ENCODE measurements around the gene APOBEC4. TPM values are rescaled to one million over a fixed set of nuclear protein-coding genes. Genes with fewer than 3 reads are reported as not detected.

The APOBEC4 gene
- total and polyA plus RNA-seq, 2 of the 8 experiments (the other 6 are each of a cell fraction or from before 2014, with no cell fraction given): not detected

DNA sequence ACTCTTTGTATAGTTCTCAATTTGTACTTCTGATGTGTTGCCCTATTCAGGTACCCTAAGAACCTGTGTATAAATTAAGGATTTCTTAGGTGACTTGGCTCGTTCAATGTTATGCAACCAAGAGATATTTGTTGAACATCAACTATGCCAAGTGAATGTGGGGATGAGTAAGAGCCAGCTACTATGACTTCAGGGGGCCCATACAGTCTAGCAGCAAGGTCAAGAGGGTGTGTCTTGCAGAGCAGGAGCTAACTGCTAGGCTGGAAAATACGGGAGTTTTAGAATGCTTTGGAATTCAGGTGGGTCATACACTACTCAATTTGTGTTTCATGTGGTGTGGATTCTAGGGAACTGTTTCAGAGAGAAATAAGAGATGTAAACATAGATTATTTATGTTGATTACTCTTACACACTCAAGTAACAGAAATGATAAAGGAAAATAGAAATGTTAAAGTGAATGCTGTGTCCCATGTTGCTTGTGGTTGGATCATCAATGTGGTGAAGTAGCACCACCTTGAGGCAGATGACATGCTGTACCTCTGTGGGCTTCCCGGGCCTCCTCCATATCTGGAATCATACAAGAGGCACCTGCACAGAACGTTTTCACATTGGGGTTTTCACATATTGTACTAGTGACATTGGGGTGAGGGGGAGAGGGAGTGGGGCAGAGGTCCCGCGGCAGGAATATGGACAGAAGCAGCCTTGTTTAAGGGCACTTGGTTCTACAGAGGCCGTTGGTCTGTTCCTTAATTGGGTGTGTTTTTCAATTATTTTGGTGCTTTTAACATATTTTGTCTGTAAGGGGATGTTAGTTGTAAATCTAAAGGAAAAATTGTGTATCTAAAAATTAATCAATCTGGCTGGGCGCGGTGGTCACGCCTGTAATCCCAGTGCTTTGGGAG is 30.0 kb downstream of the APOBEC4 start:
- H4K8ac ChIP-seq (ENCODE audit: extremely low read depth, insufficient read depth, low read length): no peak overlapping the region
- H3K4ac ChIP-seq (replicated peaks; ENCODE audit: insufficient read length, low read depth, low read length): no peak overlapping the region
- H2BK120ac ChIP-seq (replicated peaks; ENCODE audit: low read depth, low read length): no peak overlapping the region
- no peaks in the 10 kb centered on the region for H3K23me2 ChIP-seq (ENCODE audit: low read depth, low read length)
- no peaks in the 10 kb centered on the region for H3K27me3 ChIP-seq (replicated peaks in 1 of 4; ENCODE audit: control insufficient read depth in 3 of 4, extremely low read depth in 1 of 4, insufficient read depth in 3 of 4, low read length in 3 of 4)
- H3K56ac ChIP-seq (replicated peaks; ENCODE audit: insufficient read length, low read depth, low read length): no peak overlapping the region
- no peak overlapping the region for H4K5ac ChIP-seq (ENCODE audit: insufficient read length, low read depth, low read length)
- H2BK12ac ChIP-seq (ENCODE audit: low read depth, low read length): no peak overlapping the region
- POLR2A ChIA-PET (ENCODE audit: partially characterized antibody): interaction anchor here (0.6 to 1.1 kb wide), 2 partner anchors 11 to 24 kb away, joined by 3 read pairs; no protein-coding TSS in a partner anchor
- H3K79me2 ChIP-seq (ENCODE audit: control insufficient read depth in 1 of 2, insufficient read depth in 2 of 2, low read length in 2 of 2): no peaks in the 10 kb centered on the region
- H3K4me2 ChIP-seq (ENCODE audit: insufficient read depth in 1 of 2, low read depth in 2 of 2, low read length in 2 of 2): no peak overlapping the region
- H2BK20ac ChIP-seq (ENCODE audit: low read length): no peak overlapping the region
- no peak overlapping the region for H3K9ac ChIP-seq (replicated peaks in 1 of 4; ENCODE audit: extremely low read depth in 1 of 4, low read depth in 3 of 4, low read length in 3 of 4)
- no peak overlapping the region for H3K4me3 ChIP-seq (ENCODE audit: extremely low read depth in 1 of 4, insufficient read depth in 2 of 4, low read depth in 3 of 4, low read length in 4 of 4)
- H3K23ac ChIP-seq (ENCODE audit: insufficient read length): no peak overlapping the region
- peak; percentile 63 for FAIRE-seq
- H3K4me1 ChIP-seq (replicated peaks in 1 of 4; ENCODE audit: control insufficient read depth in 3 of 4, insufficient read depth in 4 of 4, low read length in 3 of 4): peaks cover 0 to 4% (median 0%) of the 10 kb centered on the region in 4 experiments; a peak in 1 of 7 replicates
- no peak overlapping the region for H4K91ac ChIP-seq (replicated peaks; ENCODE audit: insufficient read length, low read length)
- no peak overlapping the region for H2BK5ac ChIP-seq (ENCODE audit: low read depth, low read length)
- H3K9me3 ChIP-seq (ENCODE audit: insufficient read depth in 2 of 2, low read depth in 1 of 2, low read length in 1 of 2): no peaks in the 10 kb centered on the region
- H3K27ac ChIP-seq (ENCODE audit: low read depth, low read length): no peak overlapping the region
- no peak overlapping the region for H3K18ac ChIP-seq (ENCODE audit: extremely low read depth, low read length)
- H3K79me1 ChIP-seq (ENCODE audit: low read depth, low read length): no peaks in the 10 kb centered on the region
- H2AK5ac ChIP-seq (ENCODE audit: low read depth, low read length): no peak overlapping the region
- no peak overlapping the region for H3K14ac ChIP-seq (ENCODE audit: insufficient read length)
- DNase-seq (ENCODE audit: low read depth in 1 of 2, low spot score in 2 of 2): peak in 1 of 2 experiments; percentile 56
- whole genome bisulfite sequencing, 2 experiments (ENCODE audit: extremely low coverage in 1 of 2, insufficient coverage in 1 of 2, insufficient read length in 1 of 2, insufficient replicate concordance in 2 of 2, low coverage in 1 of 2, low lambda C conversion rate in 2 of 2, missing lambda C conversion rate in 1 of 2): 75% methylated on average over 10 of the region's 10 CpGs; no CpG with 5 or more reads in 1 of the 2 experiments
- no peak overlapping the region for H2AFZ ChIP-seq (ENCODE audit: low read length)
- CTCF ChIA-PET (ENCODE audit: partially characterized antibody): interaction anchor here (0.6 to 2.4 kb wide), 33 partner anchors 10 to 1191 kb away, joined by 3 to 19 read pairs (median 4); no protein-coding TSS in a partner anchor
- H2BK15ac ChIP-seq (ENCODE audit: low read length): no peak overlapping the region
- peaks cover under 1 to 5% (median 3%) of the 10 kb centered on the region in 4 experiments; a peak in 4 of 8 replicates for H3K36me3 ChIP-seq (ENCODE audit: control insufficient read depth in 2 of 4, insufficient read depth in 4 of 4, low read length in 3 of 4)
- H4K20me1 ChIP-seq (replicated peaks in 1 of 2; ENCODE audit: control insufficient read depth in 1 of 2, insufficient read depth in 2 of 2, low read length in 2 of 2): no peaks in the 10 kb centered on the region
- TF ChIP-seq SP1 (IDR thresholded peaks at IDR 0.05; ENCODE audit: low read depth, low read length): no peak
- TF ChIP-seq CHD2 (IDR thresholded peaks at IDR 0.05; ENCODE audit: low read length): no peak
- TF ChIP-seq TCF12 (IDR thresholded peaks at IDR 0.05; ENCODE audit: low read depth, low read length): no peak
- TF ChIP-seq CTBP2 (IDR thresholded peaks at IDR 0.05; ENCODE audit: borderline replicate concordance, insufficient read depth, insufficient read length, low read length): no peak
- no peak for TF ChIP-seq BCL11A (IDR thresholded peaks at IDR 0.05; ENCODE audit: low read depth in 2 of 2, low read length in 2 of 2)
- TF ChIP-seq, protein P1, sequence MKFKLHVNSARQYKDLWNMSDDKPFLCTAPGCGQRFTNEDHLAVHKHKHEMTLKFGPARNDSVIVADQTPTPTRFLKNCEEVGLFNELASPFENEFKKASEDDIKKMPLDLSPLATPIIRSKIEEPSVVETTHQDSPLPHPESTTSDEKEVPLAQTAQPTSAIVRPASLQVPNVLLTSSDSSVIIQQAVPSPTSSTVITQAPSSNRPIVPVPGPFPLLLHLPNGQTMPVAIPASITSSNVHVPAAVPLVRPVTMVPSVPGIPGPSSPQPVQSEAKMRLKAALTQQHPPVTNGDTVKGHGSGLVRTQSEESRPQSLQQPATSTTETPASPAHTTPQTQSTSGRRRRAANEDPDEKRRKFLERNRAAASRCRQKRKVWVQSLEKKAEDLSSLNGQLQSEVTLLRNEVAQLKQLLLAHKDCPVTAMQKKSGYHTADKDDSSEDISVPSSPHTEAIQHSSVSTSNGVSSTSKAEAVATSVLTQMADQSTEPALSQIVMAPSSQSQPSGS (IDR thresholded peaks at IDR 0.05; ENCODE audit: low read length): no peak
- TF ChIP-seq MAFK (IDR thresholded peaks at IDR 0.05; ENCODE audit: low read depth, low read length): no peak
- TF ChIP-seq CBX8 (IDR thresholded peaks at IDR 0.05; ENCODE audit: borderline replicate concordance, low read depth, low read length): no peak
- no peak for TF ChIP-seq SUZ12 (IDR thresholded peaks at IDR 0.05; ENCODE audit: low read length)
- no peak for TF ChIP-seq KDM1A (IDR thresholded peaks at IDR 0.05; ENCODE audit: borderline replicate concordance, low read length)
